Tibial nerve (tissue), 4 donors: ENCODE measurements around the gene RHOC. TPM values are rescaled to one million over a fixed set of nuclear protein-coding genes. Genes with fewer than 3 reads are reported as not detected.

Experiments
- DNase-seq, 2 donors: peaks; one replicate each; pipeline ENCODE4 v3.0.0-alpha.2; 2019; ENCODE audit warnings: low spot score in 2 of 2
- H3K27ac ChIP-seq, 4 donors: fragments of 200-600 bp; sonication (generic) in 3 of 4; one replicate each; pipeline ENCODE4 v1.5.1; 2017 to 2019; ENCODE audit warnings: mild to moderate bottlenecking in 1 of 4
- H3K27me3 ChIP-seq, 2 donors: fragments of 200-600 bp; sonication (generic) in 1 of 2; one replicate each; pipeline versions ENCODE4 v1.5.1 to v1.6.0; 2017 to 2019
- H3K36me3 ChIP-seq, 3 donors: fragments of 200-600 bp; sonication (generic); one replicate each; pipeline ENCODE4 v1.5.1; 2018 to 2019
- H3K4me1 ChIP-seq, 4 donors: fragments of 200-600 bp; sonication (generic) in 3 of 4; one replicate each; pipeline ENCODE4 v1.5.1; 2017 to 2019
- H3K4me3 ChIP-seq, 4 donors: fragments of 200-600 bp; sonication (generic) in 3 of 4; one replicate each; pipeline ENCODE4 v1.5.1; 2017 to 2019; ENCODE audit warnings: mild to moderate bottlenecking in 1 of 4, moderate library complexity in 1 of 4
- H3K9me3 ChIP-seq, 4 donors: fragments of 200-600 bp; sonication (generic) in 3 of 4; one replicate each; pipeline ENCODE4 v1.5.1; 2017 to 2019
- CTCF ChIP-seq, 5 experiments: fragments of 200-600 bp in 3 of 5; fragments of 450-650 bp in 2 of 5; sonication (generic) in 3 of 5; IDR thresholded peaks; one replicate each; pipeline ENCODE4 v1.5.1; 2016 to 2019; ENCODE audit warnings: antibody characterized with exemption in 5 of 5, mild to moderate bottlenecking in 3 of 5, moderate library complexity in 2 of 5
- EP300 ChIP-seq, 2 donors: sonication (generic); formaldehyde crosslinking; IDR thresholded peaks; one replicate each; pipeline ENCODE4 v1.6.1; 2017; ENCODE audit warnings: antibody characterized with exemption in 2 of 2, mild to moderate bottlenecking in 1 of 2
- POLR2A ChIP-seq, 2 donors: fragments of 450-650 bp; IDR thresholded peaks; one replicate each; pipeline ENCODE4 v1.6.1; 2017; ENCODE audit warnings: antibody characterized with exemption in 2 of 2, mild to moderate bottlenecking in 2 of 2, moderate library complexity in 2 of 2
- WGBS, 2 donors: methylation state at CpG; one replicate each; pipeline ENCODE4 v1.1.5; 2018; 5-methylcytosine and 5-hydroxymethylcytosine counted together
- total RNA-seq, 4 donors: library from RNA; depleted of rRNA; stranded (reverse); fragments of >200 nt; gene quantifications; one replicate each; pipeline ENCODE4 v1.1.0, GENCODE V29; 2016

The RHOC gene
- total RNA-seq, 4 donors from 2014 or later: 225 to 297 (median 293) TPM

DNA sequence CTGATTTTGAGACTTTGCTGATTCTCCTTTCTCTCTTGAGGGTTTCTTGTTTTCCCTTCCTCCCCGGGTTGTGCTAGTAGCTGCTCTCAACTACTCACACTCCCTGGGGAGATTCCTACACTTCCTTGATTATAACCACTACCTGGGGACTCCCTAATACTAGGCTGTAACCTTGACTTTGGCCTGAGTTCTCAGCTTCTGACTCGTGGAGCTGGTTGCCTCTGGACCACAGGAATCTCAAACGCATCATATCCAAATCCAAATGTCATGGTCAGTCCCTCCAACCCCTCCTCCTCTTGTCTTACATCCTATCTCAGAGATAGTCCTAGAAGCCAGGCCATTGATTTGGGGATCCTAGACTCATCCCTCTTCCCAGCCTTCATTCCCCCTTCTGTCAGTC lies 20.5 kb downstream of the RHOC start:
- peaks cover 0 to 22% (median 0%) of the 10 kb centered on the region in 3 donors for H3K36me3 ChIP-seq
- peaks cover 0 to 26% (median 11%) of the 10 kb centered on the region in 4 donors for H3K4me1 ChIP-seq
- DNase-seq: no peak
- TF ChIP-seq CTCF (IDR thresholded peaks at IDR 0.05) (no peak), EP300 (IDR thresholded peaks at IDR 0.05) (no peak), POLR2A (IDR thresholded peaks at IDR 0.05) (no peak)
- WGBS, 2 donors: 52 to 58% methylated on average over 3 of the region's 3 CpGs
- no peaks in the 10 kb centered on the region for H3K27me3 ChIP-seq
- H3K4me3 ChIP-seq: no peak overlapping the region
- H3K9me3 ChIP-seq: no peaks in the 10 kb centered on the region
- peak overlapping the region in 1 of 4 donors; percentile 17 for H3K27ac ChIP-seq

GRCh38 chr1:112685913-112686312 lies 21.0 kb downstream of the RHOC start:
- H3K27ac ChIP-seq: no peak overlapping the region
- no peaks in the 10 kb centered on the region for H3K9me3 ChIP-seq
- H3K36me3 ChIP-seq: peaks cover 0 to 17% (median 0%) of the 10 kb centered on the region in 3 donors
- H3K4me3 ChIP-seq: no peak overlapping the region
- 86 to 87% methylated on average over 5 of the region's 5 CpGs for WGBS, 2 donors
- H3K27me3 ChIP-seq: no peaks in the 10 kb centered on the region
- no peak for TF ChIP-seq CTCF (IDR thresholded peaks at IDR 0.05)
- TF ChIP-seq POLR2A (IDR thresholded peaks at IDR 0.05): no peak
- no peak for TF ChIP-seq EP300 (IDR thresholded peaks at IDR 0.05)
- DNase-seq: no peak
- H3K4me1 ChIP-seq: peaks cover 0 to 26% (median 11%) of the 10 kb centered on the region in 4 donors

GRCh38 chr1:112678605-112679004 lies 28.3 kb downstream of the RHOC start:
- H3K27me3 ChIP-seq: no peaks in the 10 kb centered on the region
- no peaks in the 10 kb centered on the region for H3K9me3 ChIP-seq
- H3K4me3 ChIP-seq: no peak overlapping the region
- H3K36me3 ChIP-seq: no peaks in the 10 kb centered on the region
- H3K4me1 ChIP-seq: peaks cover 0 to 17% (median 11%) of the 10 kb centered on the region in 4 donors
- no peak for DNase-seq
- WGBS, 2 donors: 59 to 71% methylated on average over 3 of the region's 3 CpGs
- no peak for TF ChIP-seq CTCF (IDR thresholded peaks at IDR 0.05)
- peak overlapping the region in 3 of 4 donors; percentile 34 to 62 (median 41) for H3K27ac ChIP-seq

DNA sequence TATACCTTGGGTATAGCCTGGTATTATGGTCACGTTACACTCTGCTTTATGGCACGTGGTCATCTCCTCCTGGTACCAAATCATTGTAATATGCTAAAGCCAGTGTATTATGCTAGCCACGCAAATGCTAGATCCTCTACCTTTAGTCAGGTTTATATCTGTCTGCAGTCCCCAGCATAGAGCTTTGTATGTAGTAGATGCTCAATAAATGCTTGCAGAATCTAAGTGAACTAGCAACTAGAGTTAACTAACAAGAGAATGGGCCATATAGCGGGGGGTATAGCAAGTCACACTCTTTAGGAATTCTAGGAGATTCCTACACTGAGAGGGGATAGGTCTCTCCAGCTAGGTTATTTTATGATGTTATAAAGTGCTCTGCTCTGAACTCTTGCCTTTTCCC lies 29.4 kb downstream of the RHOC start:
- H3K27ac ChIP-seq: peak overlapping the region in 1 of 4 donors; percentile 62
- no peaks in the 10 kb centered on the region for H3K27me3 ChIP-seq
- H3K9me3 ChIP-seq: no peaks in the 10 kb centered on the region
- DNase-seq: no peak
- TF ChIP-seq CTCF (IDR thresholded peaks at IDR 0.05) (no peak), POLR2A (IDR thresholded peaks at IDR 0.05) (no peak), EP300 (IDR thresholded peaks at IDR 0.05) (no peak)
- H3K36me3 ChIP-seq: no peaks in the 10 kb centered on the region
- WGBS, 2 donors: 96 to 99% methylated on average over 4 of the region's 4 CpGs
- H3K4me1 ChIP-seq: peaks cover 0 to 22% (median 11%) of the 10 kb centered on the region in 4 donors
- H3K4me3 ChIP-seq: no peak overlapping the region

- Histone ChIP-seq H3K27ac (peak overlapping the region in 1 of 4 donors; percentile 13), H3K36me3 (peaks cover 0 to 7% (median 0%) of the 10 kb centered on the region in 3 donors), H3K4me3 (no peak overlapping the region), H3K27me3 (no peaks in the 10 kb centered on the region), H3K4me1 (peaks cover 0 to 22% (median 11%) of the 10 kb centered on the region in 4 donors), H3K9me3 (no peaks in the 10 kb centered on the region)
- DNase-seq: no peak
- WGBS, 2 donors: 96 to 97% methylated on average over 3 of the region's 3 CpGs
- TF ChIP-seq EP300 (IDR thresholded peaks at IDR 0.05) (no peak), POLR2A (IDR thresholded peaks at IDR 0.05) (no peak), CTCF (IDR thresholded peaks at IDR 0.05) (no peak)
Measured at GRCh38 chr1:112676543-112676942, 30.4 kb downstream of the RHOC start.
